Activated T-cell treated with anti-CD3 and anti-CD28 coated beads for 1 hour (primary cell): ENCODE measurements around the gene SEL1L.
"Not testable (repeated sequence)": the region's sequence is repeated elsewhere in the genome, so short reads cannot be mapped to it uniquely, and the experiment has no call there.

Source experiments
- DNase-seq: peaks from one replicate; pipeline ENCODE4 v3.0.0-alpha.2; 2020; ENCODE audit warnings: low read depth

Gene SEL1L

GRCh38 chr14:81447021-81447764 lies 86.5 kb downstream of the SEL1L start:
- DNase-seq: no peak

- DNase-seq: no peak
These were observed 87.2 kb downstream of the SEL1L start for GRCh38 chr14:81446279-81447007.

- DNase-seq: no peak
These were observed 92.0 kb downstream of the SEL1L start for GRCh38 chr14:81441626-81442134.

GRCh38 chr14:81440041-81440440 lies 93.6 kb downstream of the SEL1L start:
- DNase-seq: no peak

- no peak for DNase-seq
These were observed 96.4 kb downstream of the SEL1L start for GRCh38 chr14:81437244-81437643.

- DNase-seq: no peak
These were observed 97.1 kb downstream of the SEL1L start for GRCh38 chr14:81436296-81437138.

- no peak for DNase-seq
These were observed 98.0 kb downstream of the SEL1L start for GRCh38 chr14:81435391-81436295.

GRCh38 chr14:81435048-81435390 lies 98.6 kb downstream of the SEL1L start:
- DNase-seq: no peak

- DNase-seq: no peak
These were observed 99.4 kb downstream of the SEL1L start for GRCh38 chr14:81434230-81434629.

GRCh38 chr14:81433378-81433777 lies 100.3 kb downstream of the SEL1L start:
- no peak for DNase-seq

GRCh38 chr14:81432219-81432661 lies 101.4 kb downstream of the SEL1L start:
- DNase-seq: no peak

GRCh38 chr14:81430235-81430634 lies 103.4 kb downstream of the SEL1L start:
- DNase-seq: no peak

GRCh38 chr14:81429749-81430148 lies 103.9 kb downstream of the SEL1L start:
- not testable (repeated sequence) for DNase-seq

GRCh38 chr14:81429028-81429427 lies 104.6 kb downstream of the SEL1L start:
- no peak for DNase-seq

- DNase-seq: no peak
These were observed 106.2 kb downstream of the SEL1L start for GRCh38 chr14:81427348-81428058.

GRCh38 chr14:81423504-81423903 lies 110.1 kb downstream of the SEL1L start:
- no peak for DNase-seq
